Activated naive CD4-positive, alpha-beta T cell treated with anti-CD3 and anti-CD28 coated beads, Interleukin-2, amount 10 ng/mL, durations not matched to agents 7 days and 5 days (primary cell): ENCODE measurements around the gene TCF7L1.
"Not testable (repeated sequence)": the region's sequence is repeated elsewhere in the genome, so short reads cannot be mapped to it uniquely, and the experiment has no call there.

Source experiments
- CTCF ChIA-PET: fragments of 350-600 bp; sonication (Branson Sonifier 250); formaldehyde crosslinking; loops from one replicate; lab custom pipeline; 2021; ENCODE audit warnings: antibody characterized with exemption; lab: Charles Lee
- DNase-seq: peaks from one replicate; pipeline ENCODE4 v3.0.0-alpha.2; 2020
- H3K27ac Mint-ChIP-seq: one replicate; pipeline ENCODE4 v1.8.0; 2021; ENCODE audit warnings: mild to moderate bottlenecking, moderate library complexity, mixed read lengths
- H3K27me3 Mint-ChIP-seq: one replicate; pipeline ENCODE4 v1.8.0; 2021; ENCODE audit warnings: mild to moderate bottlenecking, mixed read lengths
- H3K36me3 Mint-ChIP-seq: one replicate; pipeline ENCODE4 v1.8.0; 2021; ENCODE audit warnings: mixed read lengths
- H3K4me1 Mint-ChIP-seq: one replicate; pipeline ENCODE4 v1.8.0; 2021; ENCODE audit warnings: mixed read lengths
- H3K4me3 Mint-ChIP-seq: one replicate; pipeline ENCODE4 v1.8.0; 2021; ENCODE audit warnings: mild to moderate bottlenecking, moderate library complexity, mixed read lengths
- H3K9me3 Mint-ChIP-seq: one replicate; pipeline ENCODE4 v1.8.0; 2021; ENCODE audit warnings: mixed read lengths

The TCF7L1 gene

GRCh38 chr2:85307527-85307897 lies 174.3 kb downstream of the TCF7L1 start:
- Mint-ChIP-seq H3K27ac (no peak overlapping the region), H3K27me3 (peaks cover 34% of the 10 kb centered on the region), H3K36me3 (peaks cover 14% of the 10 kb centered on the region), H3K9me3 (no peaks in the 10 kb centered on the region), H3K4me1 (peaks cover 37% of the 10 kb centered on the region), H3K4me3 (no peak overlapping the region)
- DNase-seq: no peak
- CTCF ChIA-PET: no interaction called here

GRCh38 chr2:85308201-85308600 lies 175.0 kb downstream of the TCF7L1 start:
- H3K27ac Mint-ChIP-seq: no peak overlapping the region
- no peak overlapping the region for H3K4me3 Mint-ChIP-seq
- no peaks in the 10 kb centered on the region for H3K9me3 Mint-ChIP-seq

GRCh38 chr2:85308896-85309555 lies 175.8 kb downstream of the TCF7L1 start:
- CTCF ChIA-PET: interaction anchor here (1.0 to 2.8 kb wide), 6 partner anchors 9 to 383 kb away, joined by 3 to 47 read pairs (median 4); no protein-coding TSS in a partner anchor
- Mint-ChIP-seq H3K4me3 (peak overlapping the region; percentile 49), H3K27ac (peak overlapping the region; percentile 82), H3K36me3 (peaks cover 21% of the 10 kb centered on the region), H3K9me3 (no peaks in the 10 kb centered on the region), H3K4me1 (peaks cover 37% of the 10 kb centered on the region), H3K27me3 (peaks cover 19% of the 10 kb centered on the region)
- no peak for DNase-seq

More at GRCh38 chr2:85308201-85308600, 175.0 kb downstream of the TCF7L1 start:
- Mint-ChIP-seq H3K4me1 (peaks cover 37% of the 10 kb centered on the region), H3K27me3 (peaks cover 27% of the 10 kb centered on the region), H3K36me3 (peaks cover 14% of the 10 kb centered on the region)
- CTCF ChIA-PET: interaction anchor here (1.9 kb wide), 1 partner anchor 42 kb away, joined by 8 read pairs; no protein-coding TSS in a partner anchor
- DNase-seq: no peak

GRCh38 chr2:85309699-85310321 lies 176.6 kb downstream of the TCF7L1 start:
- CTCF ChIA-PET: interaction anchor here (1.0 to 2.8 kb wide), 6 partner anchors 8 to 384 kb away, joined by 3 to 47 read pairs (median 4); no protein-coding TSS in a partner anchor
- Mint-ChIP-seq H3K9me3 (no peaks in the 10 kb centered on the region), H3K27ac (peak overlapping the region; percentile 82), H3K36me3 (peaks cover 25% of the 10 kb centered on the region), H3K4me1 (peaks cover 37% of the 10 kb centered on the region), H3K27me3 (peaks cover 11% of the 10 kb centered on the region), H3K4me3 (peak overlapping the region; percentile 49)
- peak; percentile 52 for DNase-seq

GRCh38 chr2:85310330-85310729 lies 177.1 kb downstream of the TCF7L1 start:
- CTCF ChIA-PET: interaction anchor here (1.2 to 2.8 kb wide), 2 partner anchors 8 to 11 kb away, joined by 4 to 47 read pairs; no protein-coding TSS in a partner anchor
- H3K36me3 Mint-ChIP-seq: peaks cover 28% of the 10 kb centered on the region

GRCh38 chr2:85312404-85312803 lies 179.2 kb downstream of the TCF7L1 start:
- CTCF ChIA-PET: no interaction called here
- no peak overlapping the region for H3K27ac Mint-ChIP-seq

More at GRCh38 chr2:85310330-85310729, 177.1 kb downstream of the TCF7L1 start:
- Mint-ChIP-seq H3K4me3 (no peak overlapping the region), H3K27ac (peak overlapping the region; percentile 82), H3K9me3 (no peaks in the 10 kb centered on the region), H3K4me1 (peaks cover 37% of the 10 kb centered on the region), H3K27me3 (peaks cover 6% of the 10 kb centered on the region)
- DNase-seq: no peak

GRCh38 chr2:85314884-85315242 lies 181.7 kb downstream of the TCF7L1 start:
- H3K36me3 Mint-ChIP-seq: peaks cover 52% of the 10 kb centered on the region
- no peak overlapping the region for H3K27ac Mint-ChIP-seq
- CTCF ChIA-PET: interaction anchor here (0.9 to 1.4 kb wide), 2 partner anchors 15 to 107 kb away, joined by 3 to 4 read pairs; no protein-coding TSS in a partner anchor
- no peaks in the 10 kb centered on the region for H3K9me3 Mint-ChIP-seq
- peaks cover 34% of the 10 kb centered on the region for H3K4me1 Mint-ChIP-seq
- no peak for DNase-seq
- H3K27me3 Mint-ChIP-seq: no peaks in the 10 kb centered on the region
- H3K4me3 Mint-ChIP-seq: no peak overlapping the region

More at GRCh38 chr2:85312404-85312803, 179.2 kb downstream of the TCF7L1 start:
- no peaks in the 10 kb centered on the region for H3K9me3 Mint-ChIP-seq
- peaks cover 43% of the 10 kb centered on the region for H3K36me3 Mint-ChIP-seq
- no peak overlapping the region for H3K4me3 Mint-ChIP-seq
- no peaks in the 10 kb centered on the region for H3K27me3 Mint-ChIP-seq
- DNase-seq: no peak
- H3K4me1 Mint-ChIP-seq: peaks cover 35% of the 10 kb centered on the region

GRCh38 chr2:85315921-85316320 lies 182.7 kb downstream of the TCF7L1 start:
- H3K4me3 Mint-ChIP-seq, CTCF ChIA-PET, H3K27ac Mint-ChIP-seq, DNase-seq, H3K27me3 Mint-ChIP-seq, H3K9me3 Mint-ChIP-seq: not testable (repeated sequence)
- Mint-ChIP-seq H3K36me3 (peaks cover 63% of the 10 kb centered on the region), H3K4me1 (peaks cover 37% of the 10 kb centered on the region)

GRCh38 chr2:85318222-85319074 lies 185.3 kb downstream of the TCF7L1 start:
- Mint-ChIP-seq H3K4me1 (peaks cover 57% of the 10 kb centered on the region), H3K9me3 (no peaks in the 10 kb centered on the region), H3K27ac (no peak overlapping the region), H3K4me3 (no peak overlapping the region), H3K27me3 (no peaks in the 10 kb centered on the region), H3K36me3 (peaks cover 80% of the 10 kb centered on the region)
- no peak for DNase-seq
- CTCF ChIA-PET: interaction anchor here (1.3 to 2.2 kb wide), 3 partner anchors 9 to 18 kb away, joined by 3 to 11 read pairs (median 6); no protein-coding TSS in a partner anchor

- no peaks in the 10 kb centered on the region for H3K27me3 Mint-ChIP-seq
- H3K4me1 Mint-ChIP-seq: peaks cover 70% of the 10 kb centered on the region
- H3K9me3 Mint-ChIP-seq: no peaks in the 10 kb centered on the region
- CTCF ChIA-PET: interaction anchor here (0.7 to 1.9 kb wide), 2 partner anchors 19 to 268 kb away, joined by 4 to 11 read pairs; no protein-coding TSS in a partner anchor
- H3K4me3 Mint-ChIP-seq: no peak overlapping the region
- H3K36me3 Mint-ChIP-seq: peaks cover 83% of the 10 kb centered on the region
- no peak overlapping the region for H3K27ac Mint-ChIP-seq
- DNase-seq: no peak
Observed at GRCh38 chr2:85319796-85320195, 186.6 kb downstream of the TCF7L1 start.

GRCh38 chr2:85323351-85323987 lies 190.3 kb downstream of the TCF7L1 start:
- no peak for DNase-seq
- H3K4me1 Mint-ChIP-seq: peaks cover 72% of the 10 kb centered on the region
- peaks cover 3% of the 10 kb centered on the region for H3K27me3 Mint-ChIP-seq
- H3K36me3 Mint-ChIP-seq: peaks cover 87% of the 10 kb centered on the region
- CTCF ChIA-PET: interaction anchor here (0.6 to 1.3 kb wide), 2 partner anchors 27 to 228 kb away, joined by 3 to 4 read pairs; no protein-coding TSS in a partner anchor
- H3K4me3 Mint-ChIP-seq: peak overlapping the region; percentile 100
- peak overlapping the region; percentile 75 for H3K27ac Mint-ChIP-seq
- H3K9me3 Mint-ChIP-seq: no peaks in the 10 kb centered on the region

- H3K9me3 Mint-ChIP-seq, DNase-seq, H3K27me3 Mint-ChIP-seq: not testable (repeated sequence)
- Mint-ChIP-seq H3K4me1 (peaks cover 71% of the 10 kb centered on the region), H3K4me3 (peak overlapping the region; percentile 100), H3K36me3 (peaks cover 82% of the 10 kb centered on the region), H3K27ac (peak overlapping the region; percentile 99)
- CTCF ChIA-PET: interaction anchor here (0.6 to 1.3 kb wide), 3 partner anchors 24 to 228 kb away, joined by 3 to 4 read pairs (median 3); no protein-coding TSS in a partner anchor
Observed at GRCh38 chr2:85323988-85324367, 190.8 kb downstream of the TCF7L1 start.
